HG03066 (cell line): ENCODE results near the gene TROAP.
A peak's percentile ranks its signal among the peaks of the same experiment; 100 is the strongest.
"Not testable (repeated sequence)": the region's sequence is repeated elsewhere in the genome, so short reads cannot be mapped to it uniquely, and the experiment has no call there.

Experiments used
- ATAC-seq: cut with Tn5 transposase; IDR thresholded peaks from one replicate; pipeline ENCODE4 v1.9.1; 2021; ENCODE audit warnings: low read depth; ENCODE audit not compliant: unreplicated experiment

The TROAP gene

GRCh38 chr12:49327368-49327767 lies 4.3 kb downstream of the TROAP start:
- no peak for ATAC-seq

- no peak for ATAC-seq
These were observed 4.8 kb downstream of the TROAP start for GRCh38 chr12:49327887-49328286.

GRCh38 chr12:49328816-49329215 lies 5.8 kb downstream of the TROAP start:
- no peak for ATAC-seq

GRCh38 chr12:49330032-49330619 lies 7.1 kb downstream of the TROAP start:
- ATAC-seq = no peak

- ATAC-seq = no peak
These were observed 7.8 kb downstream of the TROAP start for GRCh38 chr12:49330631-49331379.

- no peak for ATAC-seq
These were observed 8.5 kb downstream of the TROAP start for GRCh38 chr12:49331380-49332222.

GRCh38 chr12:49332441-49332861 lies 9.4 kb downstream of the TROAP start:
- no peak for ATAC-seq

- no peak for ATAC-seq
These were observed 9.9 kb downstream of the TROAP start for GRCh38 chr12:49332891-49333371.

- not testable (repeated sequence) for ATAC-seq
These were observed 10.7 kb downstream of the TROAP start for GRCh38 chr12:49333778-49334177.

- ATAC-seq = no peak
These were observed 11.2 kb downstream of the TROAP start for GRCh38 chr12:49334226-49334625.

- ATAC-seq = no peak
These were observed 11.6 kb downstream of the TROAP start for GRCh38 chr12:49334681-49335080.

GRCh38 chr12:49335118-49335954 lies 12.3 kb downstream of the TROAP start:
- no peak for ATAC-seq

- no peak for ATAC-seq
These were observed 13.0 kb downstream of the TROAP start for GRCh38 chr12:49335955-49336644.

GRCh38 chr12:49336645-49337584 lies 13.9 kb downstream of the TROAP start, which contains the start of gene C1QL4:
Gene C1QL4 (minus strand): TSS chr12:49337188. CDS start chr12:49336477, 711 bp downstream.
- peak; percentile 74 for ATAC-seq

GRCh38 chr12:49338830-49339463 lies 15.9 kb downstream of the TROAP start:
- ATAC-seq = no peak

GRCh38 chr12:49339464-49339861 lies 16.4 kb downstream of the TROAP start:
- ATAC-seq = no peak

GRCh38 chr12:49340095-49340870 lies 17.2 kb downstream of the TROAP start:
- ATAC-seq = no peak
